Uterus (tissue), 2 donors: ENCODE data around the gene CLMN.

Experiments
- POLR2A ChIP-seq, 2 donors: fragments of 450-650 bp; IDR thresholded peaks; one replicate each; pipeline ENCODE4 v1.6.1; 2016; ENCODE audit warnings: antibody characterized with exemption in 2 of 2, mild to moderate bottlenecking in 1 of 2, moderate library complexity in 1 of 2
- TF ChIP-seq, protein P1 (sequence below), 4 experiments: fragments of 200-600 bp in 2 of 4; fragments of 450-650 bp in 2 of 4; sonication (generic) in 2 of 4; IDR thresholded peaks; one replicate each; pipeline ENCODE4 v1.5.1; 2016 to 2019; ENCODE audit warnings: antibody characterized with exemption in 4 of 4, mild to moderate bottlenecking in 2 of 4, moderate library complexity in 1 of 4

DNA sequence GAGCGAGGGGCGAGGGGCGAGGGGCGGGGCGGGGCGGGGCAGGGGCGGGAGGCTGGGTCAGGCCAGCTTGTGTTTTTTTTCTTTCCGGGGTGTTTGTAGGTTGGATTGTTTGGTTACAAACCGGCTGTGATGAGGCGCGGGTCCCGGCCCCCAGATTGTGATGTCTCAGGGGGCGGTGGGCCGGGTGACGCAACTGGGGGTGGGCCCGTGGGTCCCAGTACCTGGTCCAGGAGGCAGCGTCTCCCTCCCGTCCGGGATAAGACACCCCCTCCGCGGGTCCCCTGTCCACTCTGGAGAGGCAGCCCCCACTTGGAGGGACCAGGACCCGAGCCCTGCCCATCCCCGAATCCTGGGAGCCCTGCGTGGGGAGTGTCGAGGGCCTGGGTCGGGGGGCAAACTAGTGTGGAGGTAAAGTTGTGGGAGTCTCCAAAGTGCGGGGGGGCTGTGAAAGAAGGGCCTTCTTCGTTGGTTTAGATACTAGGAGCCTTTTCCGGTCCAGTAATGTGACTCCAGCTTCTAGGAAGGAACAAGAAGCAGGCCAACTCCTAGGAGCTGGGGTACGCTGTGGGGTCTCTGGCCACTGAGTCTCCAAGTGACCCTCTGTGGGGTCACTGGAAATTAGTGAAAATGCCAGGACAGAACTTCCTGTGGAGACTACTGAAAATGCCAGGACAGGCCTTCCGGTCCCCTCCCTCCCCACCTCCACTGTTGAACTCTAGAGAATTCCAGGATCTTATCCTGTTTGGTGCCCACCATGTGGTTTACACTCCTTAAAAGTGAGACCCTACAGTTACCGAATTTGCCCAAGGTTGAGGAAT lies 579 bp upstream of the CLMN start:
- TF ChIP-seq, protein P1, sequence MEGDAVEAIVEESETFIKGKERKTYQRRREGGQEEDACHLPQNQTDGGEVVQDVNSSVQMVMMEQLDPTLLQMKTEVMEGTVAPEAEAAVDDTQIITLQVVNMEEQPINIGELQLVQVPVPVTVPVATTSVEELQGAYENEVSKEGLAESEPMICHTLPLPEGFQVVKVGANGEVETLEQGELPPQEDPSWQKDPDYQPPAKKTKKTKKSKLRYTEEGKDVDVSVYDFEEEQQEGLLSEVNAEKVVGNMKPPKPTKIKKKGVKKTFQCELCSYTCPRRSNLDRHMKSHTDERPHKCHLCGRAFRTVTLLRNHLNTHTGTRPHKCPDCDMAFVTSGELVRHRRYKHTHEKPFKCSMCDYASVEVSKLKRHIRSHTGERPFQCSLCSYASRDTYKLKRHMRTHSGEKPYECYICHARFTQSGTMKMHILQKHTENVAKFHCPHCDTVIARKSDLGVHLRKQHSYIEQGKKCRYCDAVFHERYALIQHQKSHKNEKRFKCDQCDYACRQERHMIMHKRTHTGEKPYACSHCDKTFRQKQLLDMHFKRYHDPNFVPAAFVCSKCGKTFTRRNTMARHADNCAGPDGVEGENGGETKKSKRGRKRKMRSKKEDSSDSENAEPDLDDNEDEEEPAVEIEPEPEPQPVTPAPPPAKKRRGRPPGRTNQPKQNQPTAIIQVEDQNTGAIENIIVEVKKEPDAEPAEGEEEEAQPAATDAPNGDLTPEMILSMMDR (IDR thresholded peaks at IDR 0.05): no peak
- TF ChIP-seq POLR2A (IDR thresholded peaks at IDR 0.05): no peak
